Prostate gland (tissue), 2 donors: Measurements from ENCODE around the gene CCL26. TPM values are rescaled to one million over a fixed set of nuclear protein-coding genes. Genes with fewer than 3 reads are reported as not detected.
"Not testable (repeated sequence)": the region's sequence is repeated elsewhere in the genome, so short reads cannot be mapped to it uniquely, and the experiment has no call there.

Source experiments
- DNase-seq: peaks from one replicate; pipeline ENCODE4 v3.0.0-alpha.2; 2019; ENCODE audit warnings: low spot score
- H3K27ac ChIP-seq, 2 donors: fragments of 200-600 bp; sonication (generic); 2 replicates each; pipeline ENCODE4 v1.5.1; 2017 to 2019
- H3K27me3 ChIP-seq: fragments of 200-600 bp; sonication (generic); replicated peaks from 2 replicates; pipeline ENCODE4 v1.5.1; 2019; ENCODE audit not compliant: insufficient read depth
- H3K36me3 ChIP-seq, 2 donors: fragments of 200-600 bp; sonication (generic); 1 replicate in 1 of 2; 2 replicates in 1 of 2; pipeline versions ENCODE4 v1.5.1 to v1.8.1; 2017 to 2019
- H3K4me1 ChIP-seq: fragments of 200-600 bp; sonication (generic); replicated peaks from 2 replicates; pipeline ENCODE4 v1.5.1; 2019
- H3K4me3 ChIP-seq, 2 donors: fragments of 200-600 bp; sonication (generic); 2 replicates each; pipeline ENCODE4 v1.5.1; 2017 to 2019
- H3K9me3 ChIP-seq: fragments of 200-600 bp; sonication (generic); 2 replicates; pipeline ENCODE4 v1.5.1; 2017
- CTCF ChIP-seq, 4 experiments: fragments of 200-600 bp in 2 of 4; fragments of 450-650 bp in 2 of 4; sonication (generic) in 2 of 4; IDR thresholded peaks; 1 replicate in 3 of 4; 2 replicates in 1 of 4; pipeline ENCODE4 v1.5.1; 2016 to 2019; ENCODE audit warnings: antibody characterized with exemption in 4 of 4, mild to moderate bottlenecking in 2 of 4, moderate library complexity in 2 of 4
- POLR2A ChIP-seq: fragments of 450-650 bp; IDR thresholded peaks from one replicate; pipeline ENCODE4 v1.6.1; 2016; ENCODE audit warnings: antibody characterized with exemption, mild to moderate bottlenecking
- POLR2AphosphoS5 ChIP-seq: sonication (generic); formaldehyde crosslinking; IDR thresholded peaks from one replicate; pipeline ENCODE4 v1.6.1; 2017; ENCODE audit warnings: antibody characterized with exemption
- WGBS: methylation state at CpG from one replicate; pipeline ENCODE4 v1.1.5; 2018; 5-methylcytosine and 5-hydroxymethylcytosine counted together
- intact Hi-C: fragments of 100-400 bp; cut with DNase I; formaldehyde crosslinking; loops from one replicate; pipeline ENCODE4 v1.14.2; 2022
- total RNA-seq, 2 donors: library from RNA; depleted of rRNA; stranded (reverse); fragments of >200 nt; gene quantifications; one replicate each; pipeline ENCODE4 v1.1.0, GENCODE V29; 2016

The CCL26 gene
- total RNA-seq, 2 donors from 2014 or later = not detected

GRCh38 chr7:75729851-75730274 is 42.1 kb downstream of the CCL26 start:
- no peaks in the 10 kb centered on the region for H3K27me3 ChIP-seq
- H3K9me3 ChIP-seq = no peaks in the 10 kb centered on the region
- no peaks in the 10 kb centered on the region for H3K36me3 ChIP-seq
- no peak for DNase-seq
- intact Hi-C loops = no loop called here
- WGBS = 63% methylated on average over 4 of the region's 4 CpGs
- no peak for TF ChIP-seq POLR2AphosphoS5
- TF ChIP-seq POLR2A = no peak
- no peak for TF ChIP-seq CTCF (IDR thresholded peaks at IDR 0.05)
- H3K4me1 ChIP-seq = peaks cover 4% of the 10 kb centered on the region
- no peak overlapping the region for H3K4me3 ChIP-seq
- no peak overlapping the region for H3K27ac ChIP-seq

GRCh38 chr7:75727881-75728593 is 44.0 kb downstream of the CCL26 start:
- intact Hi-C loops = no loop called here
- DNase-seq = peak; percentile 85
- Histone ChIP-seq H3K27me3 (no peaks in the 10 kb centered on the region), H3K9me3 (no peaks in the 10 kb centered on the region), H3K4me1 (peaks cover 4% of the 10 kb centered on the region), H3K4me3 (no peak overlapping the region), H3K36me3 (no peaks in the 10 kb centered on the region), H3K27ac (peak overlapping the region; percentile 41 to 57)
- 46% methylated on average over 8 of the region's 8 CpGs for WGBS
- TF ChIP-seq POLR2AphosphoS5 (peak; percentile 65), CTCF (IDR thresholded peaks at IDR 0.05) (no peak)

GRCh38 chr7:75727351-75727750 is 44.7 kb downstream of the CCL26 start:
- H3K27me3 ChIP-seq, intact Hi-C loops, H3K4me3 ChIP-seq, DNase-seq, H3K4me1 ChIP-seq, H3K9me3 ChIP-seq, H3K36me3 ChIP-seq, H3K27ac ChIP-seq: not testable (repeated sequence)
- 77% methylated on average over 6 of the region's 6 CpGs for WGBS

GRCh38 chr7:75725306-75725705 is 46.7 kb downstream of the CCL26 start:
- H3K9me3 ChIP-seq = no peaks in the 10 kb centered on the region
- peaks cover 4% of the 10 kb centered on the region for H3K4me1 ChIP-seq
- no peak for DNase-seq
- TF ChIP-seq POLR2AphosphoS5 = no peak
- TF ChIP-seq POLR2A = no peak
- no peak for TF ChIP-seq CTCF (IDR thresholded peaks at IDR 0.05)
- 76% methylated on average over 6 of the region's 6 CpGs for WGBS
- no peaks in the 10 kb centered on the region for H3K27me3 ChIP-seq
- no peak overlapping the region for H3K4me3 ChIP-seq
- H3K36me3 ChIP-seq = no peaks in the 10 kb centered on the region
- H3K27ac ChIP-seq = no peak overlapping the region
- intact Hi-C loops = no loop called here

GRCh38 chr7:75723444-75723843 is 48.6 kb downstream of the CCL26 start:
- H3K36me3 ChIP-seq = no peaks in the 10 kb centered on the region
- no peaks in the 10 kb centered on the region for H3K9me3 ChIP-seq
- 90% methylated on average over 3 of the region's 3 CpGs for WGBS
- TF ChIP-seq CTCF (IDR thresholded peaks at IDR 0.05) (no peak), POLR2A (no peak), POLR2AphosphoS5 (no peak)
- peaks cover 4% of the 10 kb centered on the region for H3K4me1 ChIP-seq
- intact Hi-C loops = no loop called here
- no peaks in the 10 kb centered on the region for H3K27me3 ChIP-seq
- no peak overlapping the region for H3K4me3 ChIP-seq
- DNase-seq = no peak
- no peak overlapping the region for H3K27ac ChIP-seq
